ENCODE measurements around the gene STAT2.
A peak's percentile ranks its signal among the peaks of the same experiment; 100 is the strongest.
"Not testable (repeated sequence)": the region's sequence is repeated elsewhere in the genome, so short reads cannot be mapped to it uniquely, and the experiment has no call there.

STAT2 gene

GRCh38 chr12:56362130-56363059 is 2.5 kb upstream of the STAT2 start, which contains the start of gene APOF:
TSS of gene APOF (minus strand) at chr12:56362857. CDS start at chr12:56362745, 112 bp downstream.
- Histone ChIP-seq H3K27me3 (ENCODE audit: control insufficient read depth, insufficient read depth, low read length) (no peaks in the 10 kb centered on the region), H3K27ac (ENCODE audit: low read length) (no peak within 1 kb of the TSS), H3K9me3 (ENCODE audit: control insufficient read depth, insufficient read depth, low read length) (no peaks in the 10 kb centered on the region), H3K36me3 (ENCODE audit: control insufficient read depth, insufficient read depth, low read length) (no peaks in the 10 kb centered on the region), H3K4me1 (ENCODE audit: control insufficient read depth, insufficient read depth, low read length) (0 out of 2 replicates have a peak, but pooled peaks cover 1% of the 10 kb centered on the region), H3K4me3 (ENCODE audit: low read length) (no peak within 1 kb of the TSS)
- WGBS (ENCODE audit: insufficient coverage, insufficient read length) = no CpG with 5 or more reads among the region's 10 CpGs
- no peak for DNase-seq (ENCODE audit: low read depth, low spot score)

GRCh38 chr12:56361487-56362129 is 1.7 kb upstream of the STAT2 start:
- H3K27ac ChIP-seq (ENCODE audit: low read length) = no peak overlapping the region
- H3K4me3 ChIP-seq (ENCODE audit: low read length) = no peak overlapping the region
- H3K27me3 ChIP-seq (ENCODE audit: control insufficient read depth, insufficient read depth, low read length) = no peaks in the 10 kb centered on the region
- H3K9me3 ChIP-seq (ENCODE audit: control insufficient read depth, insufficient read depth, low read length) = no peaks in the 10 kb centered on the region
- 0 out of 2 replicates have a peak, but pooled peaks cover 1% of the 10 kb centered on the region for H3K4me1 ChIP-seq (ENCODE audit: control insufficient read depth, insufficient read depth, low read length)
- H3K36me3 ChIP-seq (ENCODE audit: control insufficient read depth, insufficient read depth, low read length) = no peaks in the 10 kb centered on the region
- no CpG with 5 or more reads among the region's 8 CpGs for WGBS (ENCODE audit: insufficient coverage, insufficient read length)
- DNase-seq (ENCODE audit: low read depth, low spot score) = no peak

GRCh38 chr12:56358836-56359532 is 923 bp downstream of the STAT2 start:
- H3K4me1 ChIP-seq (ENCODE audit: control insufficient read depth, insufficient read depth, low read length) = 0 out of 2 replicates have a peak, but pooled peaks cover 1% of the 10 kb centered on the region
- H3K27ac ChIP-seq (ENCODE audit: low read length) = no peak overlapping the region
- no peaks in the 10 kb centered on the region for H3K9me3 ChIP-seq (ENCODE audit: control insufficient read depth, insufficient read depth, low read length)
- H3K27me3 ChIP-seq (ENCODE audit: control insufficient read depth, insufficient read depth, low read length) = no peaks in the 10 kb centered on the region
- no peak for DNase-seq (ENCODE audit: low read depth, low spot score)
- H3K4me3 ChIP-seq (ENCODE audit: low read length) = peak overlapping the region; percentile 88; the same call in 1 of the 2 replicates
- peaks cover 21% of the 10 kb centered on the region; the same call in 1 of the 2 replicates for H3K36me3 ChIP-seq (ENCODE audit: control insufficient read depth, insufficient read depth, low read length)
- WGBS (ENCODE audit: insufficient coverage, insufficient read length) = no CpG with 5 or more reads among the region's 1 CpG

- Histone ChIP-seq H3K9me3 (ENCODE audit: control insufficient read depth, insufficient read depth, low read length) (no peaks in the 10 kb centered on the region), H3K27ac (ENCODE audit: low read length) (no peak overlapping the region), H3K4me3 (ENCODE audit: low read length) (no peak overlapping the region), H3K36me3 (ENCODE audit: control insufficient read depth, insufficient read depth, low read length) (peaks cover 39% of the 10 kb centered on the region), H3K27me3 (ENCODE audit: control insufficient read depth, insufficient read depth, low read length) (no peaks in the 10 kb centered on the region), H3K4me1 (ENCODE audit: control insufficient read depth, insufficient read depth, low read length) (no peaks in the 10 kb centered on the region)
- DNase-seq (ENCODE audit: low read depth, low spot score) = no peak
- no CpG with 5 or more reads among the region's 2 CpGs for WGBS (ENCODE audit: insufficient coverage, insufficient read length)
These were observed 8.6 kb downstream of the STAT2 start for GRCh38 chr12:56351325-56351724.

GRCh38 chr12:56350662-56351061 is 9.2 kb downstream of the STAT2 start:
- WGBS (ENCODE audit: insufficient coverage, insufficient read length) = no CpG with 5 or more reads among the region's 2 CpGs
- no peak for DNase-seq (ENCODE audit: low read depth, low spot score)
- Histone ChIP-seq H3K27ac (ENCODE audit: low read length) (no peak overlapping the region), H3K9me3 (ENCODE audit: control insufficient read depth, insufficient read depth, low read length) (no peaks in the 10 kb centered on the region), H3K4me1 (ENCODE audit: control insufficient read depth, insufficient read depth, low read length) (no peaks in the 10 kb centered on the region), H3K36me3 (ENCODE audit: control insufficient read depth, insufficient read depth, low read length) (peaks cover 32% of the 10 kb centered on the region), H3K4me3 (ENCODE audit: low read length) (no peak overlapping the region), H3K27me3 (ENCODE audit: control insufficient read depth, insufficient read depth, low read length) (no peaks in the 10 kb centered on the region)

- no peaks in the 10 kb centered on the region for H3K9me3 ChIP-seq (ENCODE audit: control insufficient read depth, insufficient read depth, low read length)
- no peak overlapping the region for H3K27ac ChIP-seq (ENCODE audit: low read length)
- H3K4me3 ChIP-seq (ENCODE audit: low read length) = no peak overlapping the region
- no CpG with 5 or more reads among the region's 5 CpGs for WGBS (ENCODE audit: insufficient coverage, insufficient read length)
- no peaks in the 10 kb centered on the region for H3K4me1 ChIP-seq (ENCODE audit: control insufficient read depth, insufficient read depth, low read length)
- H3K27me3 ChIP-seq (ENCODE audit: control insufficient read depth, insufficient read depth, low read length) = no peaks in the 10 kb centered on the region
- DNase-seq (ENCODE audit: low read depth, low spot score) = no peak
- peaks cover 19% of the 10 kb centered on the region for H3K36me3 ChIP-seq (ENCODE audit: control insufficient read depth, insufficient read depth, low read length)
These were observed 11.1 kb downstream of the STAT2 start for GRCh38 chr12:56348776-56349175.

- no CpG with 5 or more reads among the region's 9 CpGs for WGBS (ENCODE audit: insufficient coverage, insufficient read length)
- H3K4me3 ChIP-seq (ENCODE audit: low read length) = not testable (repeated sequence)
These were observed 12.7 kb downstream of the STAT2 start for GRCh38 chr12:56347255-56347654.

GRCh38 chr12:56346675-56347074 is 13.2 kb downstream of the STAT2 start:
- H3K36me3 ChIP-seq (ENCODE audit: control insufficient read depth, insufficient read depth, low read length) = peaks cover 28% of the 10 kb centered on the region
- H3K27me3 ChIP-seq (ENCODE audit: control insufficient read depth, insufficient read depth, low read length) = no peaks in the 10 kb centered on the region
- WGBS (ENCODE audit: insufficient coverage, insufficient read length) = no CpG with 5 or more reads among the region's 7 CpGs
- H3K9me3 ChIP-seq (ENCODE audit: control insufficient read depth, insufficient read depth, low read length) = no peaks in the 10 kb centered on the region
- H3K4me1 ChIP-seq (ENCODE audit: control insufficient read depth, insufficient read depth, low read length) = no peaks in the 10 kb centered on the region
- H3K4me3 ChIP-seq (ENCODE audit: low read length) = no peak overlapping the region
- DNase-seq (ENCODE audit: low read depth, low spot score) = no peak
- no peak overlapping the region for H3K27ac ChIP-seq (ENCODE audit: low read length)

More at GRCh38 chr12:56347255-56347654, 12.7 kb downstream of the STAT2 start:
- not testable (repeated sequence) for H3K27me3 ChIP-seq (ENCODE audit: control insufficient read depth, insufficient read depth, low read length); H3K27ac ChIP-seq (ENCODE audit: low read length); H3K4me1 ChIP-seq (ENCODE audit: control insufficient read depth, insufficient read depth, low read length); DNase-seq (ENCODE audit: low read depth, low spot score); H3K9me3 ChIP-seq (ENCODE audit: control insufficient read depth, insufficient read depth, low read length)
- peaks cover 28% of the 10 kb centered on the region for H3K36me3 ChIP-seq (ENCODE audit: control insufficient read depth, insufficient read depth, low read length)

GRCh38 chr12:56342290-56342689 is 17.6 kb downstream of the STAT2 start:
- H3K4me3 ChIP-seq (ENCODE audit: low read length); H3K9me3 ChIP-seq (ENCODE audit: control insufficient read depth, insufficient read depth, low read length); H3K36me3 ChIP-seq (ENCODE audit: control insufficient read depth, insufficient read depth, low read length); H3K27me3 ChIP-seq (ENCODE audit: control insufficient read depth, insufficient read depth, low read length); DNase-seq (ENCODE audit: low read depth, low spot score); H3K27ac ChIP-seq (ENCODE audit: low read length); H3K4me1 ChIP-seq (ENCODE audit: control insufficient read depth, insufficient read depth, low read length): not testable (repeated sequence)
- WGBS (ENCODE audit: insufficient coverage, insufficient read length) = no CpG with 5 or more reads among the region's 2 CpGs

- peaks cover 10% of the 10 kb centered on the region; the same call in 1 of the 2 replicates for H3K36me3 ChIP-seq (ENCODE audit: control insufficient read depth, insufficient read depth, low read length)
- H3K4me3 ChIP-seq (ENCODE audit: low read length) = no peak overlapping the region
- DNase-seq (ENCODE audit: low read depth, low spot score) = no peak
- peaks cover 6% of the 10 kb centered on the region for H3K4me1 ChIP-seq (ENCODE audit: control insufficient read depth, insufficient read depth, low read length)
- no peak overlapping the region for H3K27ac ChIP-seq (ENCODE audit: low read length)
- no peaks in the 10 kb centered on the region for H3K9me3 ChIP-seq (ENCODE audit: control insufficient read depth, insufficient read depth, low read length)
- no peaks in the 10 kb centered on the region for H3K27me3 ChIP-seq (ENCODE audit: control insufficient read depth, insufficient read depth, low read length)
- WGBS (ENCODE audit: insufficient coverage, insufficient read length) = no CpG with 5 or more reads among the region's 1 CpG
These were observed 18.3 kb downstream of the STAT2 start for GRCh38 chr12:56341616-56342015.
